Urothelium cell line (cell line): ENCODE results near the gene ALDH1L1.
"Not testable (repeated sequence)": the region's sequence is repeated elsewhere in the genome, so short reads cannot be mapped to it uniquely, and the experiment has no call there.

Experiments
- DNase-seq: peaks from one replicate; pipeline ENCODE4 v3.0.0; 2011; ENCODE audit warnings: low spot score, mixed read lengths
- FAIRE-seq: peaks from 2 replicates; lab custom pipeline; 2011; peaks lifted over from hg19 to GRCh38; lab: Jason Lieb, UNC

ALDH1L1 gene

DNA sequence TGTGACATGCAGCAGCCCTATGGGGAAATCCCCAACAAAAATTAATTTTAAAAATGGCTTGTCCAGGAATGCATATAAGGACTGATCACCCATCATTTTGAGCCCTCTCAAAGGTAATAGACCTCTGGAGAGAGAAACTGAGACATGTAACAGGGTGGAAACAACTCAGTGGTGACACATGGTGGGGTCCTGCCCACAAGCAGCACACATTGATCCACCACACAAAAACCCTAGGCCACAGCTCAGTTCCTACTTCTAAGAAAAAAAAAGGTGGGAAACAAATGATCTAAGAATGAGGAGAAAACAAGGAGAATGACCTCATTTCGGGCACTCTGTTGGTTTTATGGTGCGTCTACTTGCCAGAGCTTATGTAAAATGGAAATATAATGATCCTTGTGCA, 94.5 kb downstream of the ALDH1L1 start:
- FAIRE-seq (no peak), DNase-seq (no peak)

DNA sequence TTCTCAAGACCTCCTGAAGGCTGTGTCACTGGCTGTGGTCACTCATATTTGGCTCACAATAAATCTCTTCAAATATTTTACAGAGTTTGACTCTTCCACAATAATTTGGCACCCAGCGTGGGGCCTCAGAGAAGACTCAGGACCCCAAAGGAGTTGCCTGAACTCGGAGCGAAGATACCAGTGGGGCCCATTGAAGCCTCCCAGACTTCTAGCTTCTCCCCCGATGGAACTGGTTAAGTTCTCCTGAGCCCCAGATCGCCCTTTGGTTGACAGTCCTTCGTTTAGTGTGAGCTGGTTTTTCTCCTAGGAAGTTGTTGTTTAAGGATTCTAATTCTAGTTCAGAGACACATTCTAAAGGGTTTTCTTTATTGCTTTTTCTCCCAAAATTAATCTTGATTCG, 95.1 kb downstream of the ALDH1L1 start:
- no peak for FAIRE-seq
- DNase-seq, result no peak

GRCh38 chr3:126084768-126085180, 95.6 kb downstream of the ALDH1L1 start:
- no peak for FAIRE-seq
- no peak for DNase-seq

GRCh38 chr3:126083913-126084767, 96.2 kb downstream of the ALDH1L1 start, which contains the start of gene SLC41A3:
Gene SLC41A3 (minus strand): TSS chr3:126084124. CDS start chr3:126068219, 15,905 bp downstream.
- DNase-seq (peak; percentile 96), FAIRE-seq (peak; percentile 48)

GRCh38 chr3:126083511-126083912, 96.9 kb downstream of the ALDH1L1 start:
- DNase-seq (peak; percentile 70), FAIRE-seq (no peak)

- FAIRE-seq, result no peak
Measured at GRCh38 chr3:126083138-126083445, 97.3 kb downstream of the ALDH1L1 start.

DNA sequence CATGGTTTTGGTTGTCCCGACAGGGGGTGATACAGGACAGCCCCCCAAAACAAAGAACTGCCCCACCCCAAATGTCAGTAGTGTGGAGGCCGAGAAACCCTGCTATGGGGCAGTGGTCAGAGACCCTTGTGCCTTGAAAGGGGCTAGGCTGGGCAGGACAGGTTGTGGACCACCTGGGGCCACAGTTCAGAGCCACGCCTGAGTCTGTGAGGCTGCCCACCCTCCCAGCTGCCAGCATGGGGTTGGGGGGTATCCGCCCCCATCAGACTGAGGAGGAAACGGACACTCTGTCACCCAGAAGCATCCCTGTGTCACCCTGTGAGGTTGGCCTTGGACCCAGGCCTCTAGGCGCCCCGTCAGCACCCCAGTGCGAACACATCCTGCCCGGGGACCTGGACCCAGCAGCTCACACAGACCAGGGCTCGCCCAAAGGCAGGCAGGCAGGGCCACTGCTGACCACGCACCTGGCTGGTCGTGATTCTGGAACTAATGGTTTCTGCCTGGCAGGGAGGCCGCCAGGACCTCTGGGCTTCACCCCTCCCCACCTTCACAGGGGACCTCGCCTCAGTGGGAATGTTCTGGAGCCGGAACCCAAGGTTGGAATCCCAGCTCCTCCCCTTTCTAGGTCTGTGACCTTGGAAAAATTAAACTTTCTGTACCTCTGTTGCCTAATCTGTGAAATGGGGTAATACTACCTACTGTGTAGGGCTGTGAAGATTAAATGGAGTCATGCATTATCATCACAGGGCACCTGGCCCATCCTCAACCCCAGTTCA, 97.8 kb downstream of the ALDH1L1 start:
- FAIRE-seq, result no peak
- DNase-seq, result no peak

More at GRCh38 chr3:126083138-126083445, 97.3 kb downstream of the ALDH1L1 start:
- no peak for DNase-seq

GRCh38 chr3:126081618-126082361, 98.6 kb downstream of the ALDH1L1 start:
- DNase-seq (peak; percentile 80), FAIRE-seq (peak; percentile 73)

DNA sequence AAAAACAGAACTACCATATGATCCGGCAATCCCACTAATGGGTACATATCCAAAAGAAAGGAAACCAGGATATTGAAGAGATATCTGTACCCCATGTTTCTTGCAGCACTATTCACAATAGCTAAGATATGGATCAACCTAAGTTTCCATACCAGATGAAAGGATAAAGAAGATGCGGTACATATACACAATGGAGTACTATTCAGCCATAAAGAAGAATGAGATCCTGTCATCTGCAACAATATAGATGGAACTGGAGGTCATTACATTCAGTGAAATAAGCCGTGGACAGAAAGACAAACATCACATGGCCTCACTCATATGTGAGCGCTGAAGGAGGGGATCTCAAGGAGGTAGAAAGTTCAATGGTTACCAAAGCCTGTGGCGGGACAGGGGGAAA, 99.4 kb downstream of the ALDH1L1 start:
- no peak for DNase-seq
- no peak for FAIRE-seq

- no peak for DNase-seq
- no peak for FAIRE-seq
Measured at GRCh38 chr3:126078866-126079265, 101.5 kb downstream of the ALDH1L1 start.

GRCh38 chr3:126077754-126078153, 102.6 kb downstream of the ALDH1L1 start:
- DNase-seq, result no peak
- FAIRE-seq, result no peak

DNA sequence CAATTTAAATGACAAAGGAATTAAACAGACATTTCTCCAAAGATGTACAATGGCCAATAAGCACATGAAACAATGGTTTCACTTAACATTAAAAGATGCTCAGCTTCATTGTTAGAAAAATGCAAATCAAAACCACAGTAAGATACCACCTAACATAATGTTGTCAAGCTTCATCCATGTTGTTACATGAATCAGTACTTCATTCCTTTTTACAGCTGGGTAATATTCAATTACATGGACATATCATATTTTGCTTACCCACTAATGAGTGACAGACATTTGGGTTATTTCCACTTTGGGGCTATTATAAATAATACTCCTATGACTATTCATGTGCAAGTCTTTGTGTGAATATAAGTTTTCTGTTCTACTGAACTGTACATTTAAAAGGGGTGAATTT, 104.2 kb downstream of the ALDH1L1 start:
- FAIRE-seq, result no peak

DNA sequence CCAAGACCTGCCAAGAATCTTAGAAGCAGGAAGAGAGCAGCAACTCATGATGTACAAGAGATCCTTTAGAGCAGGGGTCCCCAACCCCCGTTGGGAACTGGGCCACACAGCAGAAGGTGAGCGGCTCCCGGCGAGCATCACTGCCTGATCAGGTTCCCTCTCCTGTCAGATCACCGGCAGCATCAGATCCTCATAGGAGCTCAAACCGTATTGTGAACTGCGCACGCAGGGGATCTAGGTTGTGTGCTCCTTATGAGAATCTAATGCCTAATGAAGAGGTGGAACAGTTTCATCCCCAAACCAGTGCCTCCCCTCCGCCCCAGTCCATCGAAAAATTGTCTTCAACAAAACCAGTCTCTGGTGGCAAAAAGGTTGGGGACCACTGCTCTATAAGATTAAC, 110.2 kb downstream of the ALDH1L1 start:
- DNase-seq (no peak), FAIRE-seq (no peak)

More for the DNA sequence above, 104.2 kb downstream of the ALDH1L1 start:
- no peak for DNase-seq

DNA sequence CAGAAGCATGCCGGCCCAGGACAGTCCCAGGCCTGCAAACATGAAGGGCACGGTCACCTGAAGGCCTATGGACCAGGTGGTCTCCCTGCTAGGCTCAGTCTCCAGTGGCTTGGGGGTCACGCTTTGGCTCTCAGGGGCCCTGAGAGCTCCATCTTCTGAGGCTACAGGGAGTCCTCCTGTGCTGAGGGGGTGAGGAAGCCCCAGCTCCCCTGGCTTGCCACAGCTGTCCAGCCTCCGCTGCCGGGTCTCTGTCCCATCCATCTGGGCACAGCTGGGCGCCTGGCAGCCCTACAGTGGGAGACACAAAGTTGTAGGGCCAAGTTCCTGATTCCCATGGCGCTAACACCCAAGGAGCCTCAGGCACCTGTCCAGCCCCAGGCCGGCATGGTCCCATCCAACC, 112.4 kb downstream of the ALDH1L1 start:
- FAIRE-seq, result no peak
- DNase-seq, result no peak

DNA sequence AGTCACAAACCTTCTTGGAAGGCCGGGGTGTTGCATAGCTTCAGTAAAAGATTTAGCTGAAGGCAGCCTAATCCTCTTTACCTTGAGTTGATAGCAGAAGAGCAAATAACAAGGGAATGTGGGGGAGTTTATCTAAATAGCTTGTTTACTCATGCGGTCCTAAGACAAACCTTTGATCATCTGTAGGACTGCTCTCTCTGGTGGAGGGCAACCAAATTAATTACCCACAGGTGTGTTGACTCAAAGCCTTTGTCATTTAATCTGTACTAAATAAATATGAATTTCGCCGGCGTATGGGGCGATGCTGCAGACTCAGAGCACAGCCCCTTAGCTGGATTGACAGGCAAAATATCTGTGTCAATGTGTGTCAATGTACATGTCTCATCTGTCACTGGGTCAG, 113.7 kb downstream of the ALDH1L1 start:
- not testable (repeated sequence) for DNase-seq, FAIRE-seq

- DNase-seq (no peak), FAIRE-seq (peak; percentile 32)
Measured at GRCh38 chr3:126065876-126066275, 114.5 kb downstream of the ALDH1L1 start.

GRCh38 chr3:126064627-126065258, 115.6 kb downstream of the ALDH1L1 start:
- FAIRE-seq, result no peak
- DNase-seq, result no peak

- no peak for FAIRE-seq
- DNase-seq, result no peak
Measured at GRCh38 chr3:126063358-126063965, 116.9 kb downstream of the ALDH1L1 start.

GRCh38 chr3:126061301-126062032, 118.9 kb downstream of the ALDH1L1 start:
- FAIRE-seq (peak; percentile 58), DNase-seq (no peak)
